HG03575 (cell line): ENCODE measurements around the gene EVA1B.

ENCODE experiments used
- ATAC-seq: cut with Tn5 transposase; IDR thresholded peaks from one replicate; pipeline ENCODE4 v1.9.1; 2021; ENCODE audit not compliant: unreplicated experiment, insufficient number of reproducible peaks, low FRiP score; ENCODE audit errors: extremely low read depth

The EVA1B gene, protein sequence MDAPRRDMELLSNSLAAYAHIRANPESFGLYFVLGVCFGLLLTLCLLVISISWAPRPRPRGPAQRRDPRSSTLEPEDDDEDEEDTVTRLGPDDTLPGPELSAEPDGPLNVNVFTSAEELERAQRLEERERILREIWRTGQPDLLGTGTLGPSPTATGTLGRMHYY

GRCh38 chr1:36323636-36324352 lies at the start of gene EVA1B:
TSS of gene EVA1B (minus strand) at chr1:36323645. CDS start at chr1:36323037, 608 bp downstream.
- no peak for ATAC-seq

DNA sequence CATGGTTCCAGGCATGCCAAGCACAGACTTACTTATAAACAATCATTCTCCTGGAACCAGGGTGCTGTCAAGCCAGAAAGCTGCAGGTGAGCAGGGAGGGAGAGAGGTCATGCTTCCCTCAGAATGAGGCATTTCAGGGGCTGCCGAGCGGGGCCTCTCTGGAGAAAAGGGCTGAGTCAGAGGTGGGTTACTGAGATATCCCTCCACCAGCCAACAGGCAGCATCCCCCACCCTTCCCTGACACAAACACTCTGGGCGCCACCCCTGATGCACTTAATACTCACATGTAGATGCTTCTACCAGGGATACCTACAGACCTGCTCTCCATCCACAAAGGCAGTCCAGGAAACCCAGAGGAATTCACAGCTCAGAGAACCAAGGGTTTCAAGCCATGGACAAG lies 49.2 kb upstream of the EVA1B start:
- no peak for ATAC-seq

GRCh38 chr1:36369061-36369861 lies 45.8 kb upstream of the EVA1B start:
- ATAC-seq, result no peak

DNA sequence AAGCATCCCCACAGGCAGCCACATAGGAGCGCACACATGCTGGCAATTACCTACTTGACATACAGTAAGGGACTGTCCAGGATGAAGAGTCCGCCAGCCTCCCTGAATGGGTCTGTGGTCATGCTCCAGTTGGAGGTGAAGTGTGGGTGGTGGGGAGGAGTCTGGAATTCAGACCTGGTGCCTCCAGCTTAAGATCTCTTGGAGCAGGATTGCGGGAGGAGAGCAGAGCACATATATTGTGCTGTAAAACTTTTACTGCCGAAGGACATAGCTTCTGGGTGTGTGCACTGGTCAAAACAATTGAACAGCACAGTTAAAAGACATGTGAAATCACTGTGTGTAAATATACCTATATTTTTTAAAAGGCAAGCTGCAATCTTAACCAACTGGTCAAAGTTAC lies 44.4 kb upstream of the EVA1B start:
- ATAC-seq, result no peak

DNA sequence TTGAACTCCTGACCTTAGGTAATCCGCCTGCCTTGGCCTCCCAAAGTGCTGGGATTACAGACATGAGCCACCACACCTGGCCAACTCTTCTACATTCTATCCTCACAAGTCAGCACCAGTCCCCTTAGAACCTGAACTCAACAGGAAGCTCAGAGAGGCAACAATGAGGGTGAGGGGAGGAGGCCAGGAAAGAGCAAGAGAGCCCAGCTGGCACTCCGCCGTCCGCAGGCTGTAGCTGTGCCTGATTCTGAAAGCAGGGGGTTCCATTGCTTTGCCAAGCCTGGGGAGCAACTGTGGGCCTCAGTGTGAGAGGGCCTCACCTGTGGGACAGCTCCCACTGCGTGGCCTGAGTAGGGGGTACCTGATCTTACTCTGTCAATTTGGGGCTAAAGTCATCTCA lies 43.6 kb upstream of the EVA1B start:
- ATAC-seq, result no peak

DNA sequence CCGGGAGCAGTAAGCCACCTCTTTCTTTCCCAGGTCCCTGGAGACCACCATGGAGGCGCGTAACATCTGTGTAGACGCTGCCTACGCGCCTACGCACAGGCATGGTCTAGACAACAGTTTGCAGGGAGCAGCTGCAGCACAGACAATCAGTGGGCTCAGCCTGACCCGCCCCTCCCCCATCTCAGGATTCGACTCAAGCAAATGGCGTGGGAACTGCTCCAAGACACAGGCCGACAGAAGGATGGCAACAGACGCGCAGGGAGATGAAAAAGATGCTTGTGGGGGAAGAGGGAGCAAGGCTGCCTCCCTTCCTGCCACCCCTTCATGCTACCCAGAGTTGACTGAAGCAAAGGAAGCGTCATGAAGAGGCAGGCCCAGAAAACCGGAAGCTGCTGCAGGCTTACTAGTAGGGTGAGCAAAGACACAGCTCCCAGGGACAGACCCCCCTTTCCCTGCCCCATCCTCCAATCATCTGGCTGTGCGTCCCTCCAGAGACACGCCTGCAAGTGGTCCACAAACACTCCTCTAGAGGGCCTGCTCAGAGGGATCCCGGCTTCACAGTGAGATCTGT lies 42.7 kb upstream of the EVA1B start:
- no peak for ATAC-seq

GRCh38 chr1:36365381-36365780 lies 41.9 kb upstream of the EVA1B start:
- no peak for ATAC-seq

GRCh38 chr1:36359911-36360550 lies 36.6 kb upstream of the EVA1B start:
- no peak for ATAC-seq

DNA sequence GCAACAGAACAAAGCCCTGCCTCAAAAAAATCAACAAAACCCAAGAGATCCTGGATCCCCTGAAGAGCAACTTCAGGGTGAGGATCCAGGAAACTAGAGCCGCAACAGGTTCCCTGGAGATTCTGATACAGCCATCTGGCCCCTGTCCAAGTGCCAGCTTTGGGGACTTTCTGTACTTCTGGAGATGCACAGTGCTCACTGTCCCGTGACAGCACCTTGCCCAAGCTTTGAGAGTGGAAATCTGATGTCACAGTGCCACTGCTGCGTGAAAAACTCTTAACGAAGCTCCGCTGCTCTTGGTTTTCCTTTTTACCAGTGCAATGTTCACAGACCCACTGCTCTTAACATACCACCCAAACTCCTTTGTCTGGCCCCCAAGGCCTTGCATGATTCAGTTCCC lies 35.9 kb upstream of the EVA1B start:
- ATAC-seq, result no peak

DNA sequence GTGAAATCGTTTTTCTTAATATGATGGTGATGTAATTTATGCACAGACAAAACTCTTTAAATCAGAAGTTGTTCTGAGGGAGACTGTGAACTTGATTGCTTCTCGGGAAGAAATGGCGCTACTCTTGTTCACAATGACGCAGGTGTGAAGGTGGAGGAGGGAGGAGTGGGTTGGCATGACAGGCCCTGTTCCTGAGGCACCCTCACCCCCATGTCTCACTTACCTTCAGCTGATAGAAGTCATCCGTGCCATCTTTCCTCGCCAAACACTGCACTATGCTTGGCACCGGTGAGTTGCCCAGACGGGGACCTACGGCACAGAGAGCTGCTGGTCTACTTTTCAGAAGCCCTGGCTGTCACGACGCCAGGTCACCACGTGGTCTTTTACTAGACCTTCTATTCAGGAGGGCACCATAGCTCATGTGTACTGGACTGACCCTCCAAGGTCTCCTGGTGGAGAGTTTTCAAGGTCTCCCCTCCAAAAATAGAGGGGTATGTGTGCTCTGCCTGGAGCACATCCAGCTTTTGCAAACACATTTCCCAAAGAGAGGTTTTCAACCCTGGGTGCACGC lies 35.2 kb upstream of the EVA1B start:
- ATAC-seq, result no peak

GRCh38 chr1:36355811-36356210 lies 32.4 kb upstream of the EVA1B start:
- ATAC-seq, result no peak

- ATAC-seq, result no peak
These were observed 31.0 kb upstream of the EVA1B start for GRCh38 chr1:36354486-36354885.

DNA sequence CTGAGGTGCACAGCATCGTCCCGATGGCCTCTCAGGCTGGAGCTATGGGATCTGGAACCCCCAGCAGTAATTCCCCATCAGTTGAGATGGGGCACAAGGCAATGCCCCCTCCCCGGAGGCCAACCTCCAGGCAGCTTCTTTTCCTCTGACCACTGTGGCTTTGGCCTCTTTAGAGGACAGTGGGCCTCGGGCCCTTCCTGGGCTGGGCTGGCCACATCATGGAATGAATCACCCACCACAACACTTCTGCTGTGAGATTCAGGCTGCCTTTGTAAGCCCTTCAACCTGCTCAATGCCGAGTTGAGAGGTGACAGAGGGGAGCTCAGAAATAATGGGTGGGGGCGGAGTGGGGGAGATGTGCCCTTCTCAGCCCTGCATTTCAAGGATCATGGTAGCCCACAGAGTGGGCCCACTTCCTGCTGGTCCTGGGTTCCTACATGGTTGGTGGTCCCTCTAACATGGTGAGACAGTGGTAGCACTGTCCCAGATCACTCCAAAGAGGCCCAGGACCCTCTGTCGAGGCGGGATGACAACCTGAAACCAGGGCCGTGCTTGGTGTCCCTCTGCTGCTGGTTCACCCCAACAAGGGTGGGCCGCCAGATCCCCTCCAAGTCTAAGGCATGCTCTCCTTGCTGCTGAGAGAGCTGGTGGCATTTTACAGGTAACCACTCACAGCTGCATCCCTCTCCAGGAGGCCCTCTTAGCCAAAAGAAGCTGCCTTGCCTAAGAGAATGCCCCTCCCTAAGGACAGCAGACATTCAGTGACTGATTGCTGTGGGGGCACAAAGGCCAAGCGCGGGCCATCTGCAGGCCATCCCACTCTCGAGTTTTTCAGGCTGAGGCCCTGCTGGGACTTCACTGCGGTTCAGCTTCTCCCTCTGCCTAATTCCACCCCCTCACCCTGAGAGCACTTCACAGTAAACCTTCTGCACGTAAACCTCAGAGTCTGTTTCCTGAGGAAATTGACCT lies 29.7 kb upstream of the EVA1B start:
- no peak for ATAC-seq

DNA sequence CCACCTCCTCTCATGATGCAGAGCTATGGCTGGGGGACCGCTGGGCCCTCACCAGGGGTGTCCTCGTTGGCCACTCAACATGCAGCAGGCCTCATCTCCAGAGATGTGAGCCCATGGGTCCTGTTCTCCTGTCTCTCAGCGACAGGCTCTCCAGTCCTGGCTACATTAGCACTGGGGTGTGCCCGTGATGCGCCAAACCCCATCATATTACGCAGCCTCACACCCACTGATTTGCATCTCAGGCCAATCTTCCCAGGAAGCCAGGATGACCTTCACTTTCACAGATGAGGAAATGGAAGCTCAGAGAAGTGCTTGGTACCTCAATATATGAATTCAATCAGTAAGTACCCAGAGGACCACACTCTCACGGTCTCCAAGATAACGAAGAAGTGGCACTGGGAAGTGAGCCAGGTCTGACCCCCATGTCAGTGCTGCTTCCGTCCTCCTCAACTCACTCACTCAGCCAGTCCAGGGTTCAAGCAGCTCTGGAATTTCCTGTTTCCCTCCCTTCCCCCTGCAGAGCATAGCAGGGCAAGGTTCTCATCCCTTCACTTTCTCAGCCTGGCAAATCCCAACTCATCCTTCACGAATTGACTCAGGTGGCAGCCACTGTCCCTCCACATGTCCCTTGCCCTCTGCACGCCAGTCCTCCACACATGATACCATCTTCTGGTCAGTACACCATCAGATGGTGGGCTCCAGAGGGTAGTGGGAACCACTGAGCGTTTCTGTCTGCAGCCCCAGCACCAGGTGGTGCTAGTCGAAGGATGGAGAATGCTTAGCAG lies 28.9 kb upstream of the EVA1B start:
- no peak for ATAC-seq

DNA sequence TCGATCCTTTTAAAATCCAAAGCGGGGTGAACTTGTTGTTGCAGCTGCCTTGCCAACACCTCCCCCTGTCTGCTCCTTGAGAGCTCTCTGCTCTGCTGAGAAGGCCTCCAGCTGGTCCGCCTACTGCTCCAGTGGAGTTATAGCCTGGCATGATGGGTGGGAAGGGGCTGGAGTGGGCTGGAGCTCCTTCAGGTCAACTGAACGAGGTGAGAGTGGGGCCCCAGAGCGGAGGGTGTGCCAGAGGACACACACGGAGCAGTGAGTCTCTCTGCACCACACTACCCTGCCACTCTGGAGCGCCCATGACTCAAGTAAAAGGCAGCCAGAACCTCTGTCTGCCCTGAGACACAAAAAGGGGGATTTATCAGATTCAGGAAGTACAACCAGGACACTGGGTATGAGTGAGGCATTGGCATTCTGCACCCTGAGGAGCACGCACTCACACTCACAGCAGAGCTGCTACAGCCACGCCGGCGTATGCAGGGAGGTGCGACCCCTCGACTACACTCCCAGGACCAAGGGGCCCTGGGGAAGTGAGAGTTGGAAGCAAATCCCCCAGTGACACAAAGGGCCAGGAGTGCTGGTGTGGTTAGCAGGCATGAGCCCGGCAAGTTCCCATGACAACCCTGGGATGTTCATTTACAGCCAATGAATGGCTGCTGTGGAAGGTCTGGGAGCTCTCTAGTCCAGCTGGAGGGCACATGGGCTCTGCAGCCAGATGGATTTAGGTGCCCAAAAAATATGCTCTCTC lies 28.0 kb upstream of the EVA1B start:
- ATAC-seq, result no peak

DNA sequence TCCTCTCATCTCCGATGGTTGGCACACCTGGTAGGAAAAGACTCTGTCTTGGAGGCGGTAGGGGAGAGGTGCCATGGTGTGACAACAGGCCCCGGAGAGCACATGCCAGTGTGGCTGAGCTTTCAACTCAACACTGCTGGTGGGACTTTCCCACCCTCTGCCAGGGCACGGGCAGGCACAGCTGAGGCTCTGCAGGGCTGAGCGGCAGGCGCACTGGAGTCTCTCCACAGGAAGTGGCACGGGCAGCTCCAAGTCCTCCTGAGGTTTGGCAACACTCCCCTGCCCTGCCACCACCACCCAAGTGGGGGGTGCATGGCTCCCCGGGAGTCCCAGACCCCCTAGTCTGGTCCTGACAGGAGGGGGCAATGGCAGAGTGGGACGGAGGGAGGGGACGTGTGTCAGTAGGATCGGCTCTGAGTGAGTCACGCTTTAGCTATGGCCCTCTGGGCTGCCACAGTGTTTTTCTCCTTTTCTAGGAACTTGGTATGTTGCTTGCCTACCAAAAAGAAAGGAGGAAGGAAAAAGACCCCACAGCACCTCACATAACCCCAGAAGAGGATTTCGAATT lies 27.3 kb upstream of the EVA1B start:
- no peak for ATAC-seq
